WERI-Rb-1 (cell line): ENCODE data around the gene FARS2.

Experiments used
- DNase-seq: peaks from one replicate; pipeline ENCODE4 v3.0.0-alpha.2; 2020
- H3K27ac ChIP-seq: fragments of 250-450 bp; sonication (Bioruptor Pico); 2 replicates; pipeline ENCODE4 v1.5.1; 2020; ENCODE audit warnings: mild to moderate bottlenecking, moderate library complexity
- H3K27me3 ChIP-seq: fragments of 250-450 bp; sonication (Bioruptor Pico); 2 replicates; pipeline ENCODE4 v1.5.1; 2021; ENCODE audit warnings: mild to moderate bottlenecking, low read depth, moderate library complexity; ENCODE audit not compliant: insufficient read depth, severe bottlenecking
- H3K36me3 ChIP-seq: fragments of 250-450 bp; sonication (Bioruptor Pico); 2 replicates; pipeline ENCODE4 v1.5.1; 2020; ENCODE audit warnings: mild to moderate bottlenecking, moderate library complexity
- H3K4me3 ChIP-seq: 2 replicates; pipeline ENCODE4 v1.5.1; 2011; ENCODE audit warnings: low read depth, mild to moderate bottlenecking, control low read depth, low read length
- H3K9me3 ChIP-seq: fragments of 250-450 bp; sonication (Bioruptor Pico); 2 replicates; pipeline ENCODE4 v1.5.1; 2021; ENCODE audit warnings: mild to moderate bottlenecking, moderate library complexity; ENCODE audit not compliant: severe bottlenecking
- CTCF ChIP-seq: IDR thresholded peaks from 2 replicates; pipeline ENCODE4 v1.5.1; 2011; ENCODE audit warnings: low read depth, mild to moderate bottlenecking, control low read depth, inconsistent platforms, low read length

Gene FARS2

GRCh38 chr6:5318617-5319272 is 57.4 kb downstream of the FARS2 start:
- H3K36me3 ChIP-seq: no peaks in the 10 kb centered on the region
- no peak overlapping the region for H3K27ac ChIP-seq
- no peaks in the 10 kb centered on the region for H3K27me3 ChIP-seq
- peaks cover 2% of the 10 kb centered on the region for H3K9me3 ChIP-seq
- H3K4me3 ChIP-seq: no peak overlapping the region
- no peak for DNase-seq
- TF ChIP-seq CTCF: no peak

- TF ChIP-seq CTCF: no peak
- no peak overlapping the region for H3K4me3 ChIP-seq
- DNase-seq: no peak
- H3K27me3 ChIP-seq: no peaks in the 10 kb centered on the region
- H3K36me3 ChIP-seq: no peaks in the 10 kb centered on the region
- peaks cover 13% of the 10 kb centered on the region for H3K9me3 ChIP-seq
- H3K27ac ChIP-seq: no peak overlapping the region
Observed at GRCh38 chr6:5323979-5324378, 62.7 kb downstream of the FARS2 start.

GRCh38 chr6:5325173-5325572 is 63.9 kb downstream of the FARS2 start:
- H3K27me3 ChIP-seq: no peaks in the 10 kb centered on the region

GRCh38 chr6:5326022-5326641 is 64.8 kb downstream of the FARS2 start:
- no peak overlapping the region for H3K4me3 ChIP-seq
- H3K36me3 ChIP-seq: no peaks in the 10 kb centered on the region
- no peaks in the 10 kb centered on the region for H3K27me3 ChIP-seq
- H3K9me3 ChIP-seq: peaks cover 13% of the 10 kb centered on the region
- H3K27ac ChIP-seq: no peak overlapping the region
- peak; percentile 26 for DNase-seq
- no peak; the same call in 1 of the 2 replicates for TF ChIP-seq CTCF

More at GRCh38 chr6:5325173-5325572, 63.9 kb downstream of the FARS2 start:
- Histone ChIP-seq H3K4me3 (no peak overlapping the region), H3K27ac (no peak overlapping the region), H3K36me3 (no peaks in the 10 kb centered on the region), H3K9me3 (peaks cover 13% of the 10 kb centered on the region)
- no peak for DNase-seq
- no peak for TF ChIP-seq CTCF

GRCh38 chr6:5328800-5329199 is 67.5 kb downstream of the FARS2 start:
- peaks cover 11% of the 10 kb centered on the region for H3K9me3 ChIP-seq
- no peak for TF ChIP-seq CTCF
- H3K27ac ChIP-seq: no peak overlapping the region
- H3K4me3 ChIP-seq: no peak overlapping the region
- no peaks in the 10 kb centered on the region for H3K27me3 ChIP-seq
- no peaks in the 10 kb centered on the region for H3K36me3 ChIP-seq
- no peak for DNase-seq
